NOMO-1 treated with dmso at 0.1 percent for 144 hours (cell line): Measurements from ENCODE around the gene PLA2G5.
A peak's percentile ranks its signal among the peaks of the same experiment; 100 is the strongest.

Source experiments
- DNase-seq: peaks from one replicate; lab custom pipeline; 2025; ENCODE audit not compliant: unreplicated experiment; lab: John Stamatoyannopoulos, UW

PLA2G5 gene

DNA sequence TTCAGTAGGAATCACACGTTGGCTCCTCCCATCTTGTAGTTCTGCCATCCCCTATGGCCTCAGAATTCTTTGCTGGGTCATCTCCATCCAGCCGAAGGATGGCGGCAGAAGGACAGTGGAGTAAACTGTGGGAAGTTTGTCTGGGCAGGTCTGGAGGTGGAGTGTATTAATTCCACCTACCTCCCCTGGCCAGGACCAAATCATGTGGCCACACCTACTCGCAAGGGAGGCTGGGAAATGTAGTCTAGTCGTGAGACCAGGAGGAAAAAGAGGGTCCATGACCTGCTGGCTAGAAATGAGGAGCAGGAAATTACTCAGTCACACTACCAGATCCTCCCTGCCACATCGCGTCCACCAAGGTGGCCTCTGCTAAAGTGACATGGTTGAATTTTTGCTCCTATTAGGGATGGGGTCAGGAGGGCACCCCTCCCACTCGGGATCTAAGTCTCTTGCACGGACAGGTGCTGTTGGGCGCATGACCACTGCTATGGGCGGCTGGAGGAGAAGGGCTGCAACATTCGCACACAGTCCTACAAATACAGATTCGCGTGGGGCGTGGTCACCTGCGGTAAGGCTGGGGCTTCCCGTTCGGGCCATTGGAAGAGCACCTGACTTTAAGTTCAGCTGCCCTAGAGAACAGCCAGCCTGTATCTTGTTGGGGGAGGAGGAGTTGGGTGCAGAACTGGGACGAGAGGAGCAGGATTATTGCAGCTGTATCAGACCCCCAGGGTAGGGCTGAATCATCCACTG lies 19.5 kb downstream of the PLA2G5 start:
- DNase-seq = no peak

DNA sequence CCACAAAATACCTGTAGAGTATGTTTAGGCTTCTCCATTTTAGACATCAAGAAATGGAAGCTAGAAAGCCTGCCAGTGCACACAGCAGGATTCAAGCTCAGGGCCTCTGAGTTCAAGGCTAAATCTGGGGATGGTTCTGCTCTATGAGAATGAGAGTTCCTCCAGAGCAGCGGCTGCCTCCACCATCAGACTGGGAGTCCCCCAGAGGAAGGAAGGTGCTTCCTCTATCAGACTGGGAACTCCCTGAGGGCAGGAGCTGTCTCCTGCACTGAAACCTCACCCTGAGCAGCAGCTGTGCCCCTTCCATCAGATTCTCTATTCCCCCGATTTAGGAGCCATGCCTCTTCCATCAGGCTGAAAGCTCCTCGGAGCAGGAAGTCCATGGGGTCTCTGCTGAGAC lies 20.1 kb downstream of the PLA2G5 start:
- no peak for DNase-seq

DNA sequence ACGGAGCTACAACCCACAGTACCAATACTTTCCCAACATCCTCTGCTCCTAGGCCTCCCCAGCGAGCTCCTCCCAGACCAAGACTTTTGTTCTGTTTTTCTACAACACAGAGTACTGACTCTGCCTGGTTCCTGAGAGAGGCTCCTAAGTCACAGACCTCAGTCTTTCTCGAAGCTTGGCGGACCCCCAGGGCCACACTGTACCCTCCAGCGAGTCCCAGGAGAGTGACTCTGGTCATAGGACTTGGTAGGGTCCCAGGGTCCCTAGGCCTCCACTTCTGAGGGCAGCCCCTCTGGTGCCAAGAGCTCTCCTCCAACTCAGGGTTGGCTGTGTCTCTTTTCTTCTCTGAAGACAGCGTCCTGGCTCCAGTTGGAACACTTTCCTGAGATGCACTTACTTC lies 20.6 kb downstream of the PLA2G5 start:
- DNase-seq = no peak

DNA sequence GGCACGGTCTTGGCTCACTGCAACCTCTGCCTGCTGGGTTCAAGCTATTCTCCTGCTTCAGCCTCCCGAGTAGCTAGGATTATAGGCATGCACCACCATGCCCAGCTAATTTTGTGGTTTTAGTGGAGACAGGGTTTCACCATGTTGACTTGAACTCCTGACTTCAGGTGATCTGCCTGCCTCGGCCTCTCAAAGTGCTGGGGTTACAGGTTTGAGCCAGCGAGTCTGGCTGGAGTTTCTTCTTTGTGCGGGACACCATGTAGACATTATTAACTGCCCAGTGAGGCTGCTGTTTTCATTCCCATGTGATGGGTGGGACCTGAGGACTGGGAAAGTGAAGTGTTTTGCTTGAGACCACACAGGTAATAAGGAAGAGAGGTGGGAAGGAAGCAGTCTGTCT lies 23.3 kb downstream of the PLA2G5 start:
- no peak for DNase-seq

DNA sequence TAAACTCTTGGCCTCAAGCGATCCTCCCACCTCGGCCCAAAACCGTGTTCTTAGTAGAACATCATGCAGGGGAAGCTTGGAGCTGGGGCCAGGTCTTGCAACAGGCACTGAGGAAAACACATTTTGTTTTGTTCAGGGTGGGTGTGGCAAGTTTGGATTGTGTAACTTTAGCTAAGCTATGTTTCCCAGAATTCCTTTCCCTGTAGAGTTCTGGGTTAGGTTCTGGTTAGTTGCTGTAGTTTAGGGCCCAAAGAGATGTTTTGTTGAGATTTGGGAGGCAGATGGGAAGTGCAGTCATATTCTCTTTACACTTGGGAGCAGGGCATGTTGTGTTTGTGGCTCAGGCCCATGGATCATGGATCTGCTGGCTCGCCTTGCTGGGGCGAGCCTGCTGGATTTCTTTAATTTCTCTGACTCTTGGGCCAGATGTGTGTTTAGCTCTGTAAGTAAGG lies 24.0 kb downstream of the PLA2G5 start:
- DNase-seq = no peak

DNA sequence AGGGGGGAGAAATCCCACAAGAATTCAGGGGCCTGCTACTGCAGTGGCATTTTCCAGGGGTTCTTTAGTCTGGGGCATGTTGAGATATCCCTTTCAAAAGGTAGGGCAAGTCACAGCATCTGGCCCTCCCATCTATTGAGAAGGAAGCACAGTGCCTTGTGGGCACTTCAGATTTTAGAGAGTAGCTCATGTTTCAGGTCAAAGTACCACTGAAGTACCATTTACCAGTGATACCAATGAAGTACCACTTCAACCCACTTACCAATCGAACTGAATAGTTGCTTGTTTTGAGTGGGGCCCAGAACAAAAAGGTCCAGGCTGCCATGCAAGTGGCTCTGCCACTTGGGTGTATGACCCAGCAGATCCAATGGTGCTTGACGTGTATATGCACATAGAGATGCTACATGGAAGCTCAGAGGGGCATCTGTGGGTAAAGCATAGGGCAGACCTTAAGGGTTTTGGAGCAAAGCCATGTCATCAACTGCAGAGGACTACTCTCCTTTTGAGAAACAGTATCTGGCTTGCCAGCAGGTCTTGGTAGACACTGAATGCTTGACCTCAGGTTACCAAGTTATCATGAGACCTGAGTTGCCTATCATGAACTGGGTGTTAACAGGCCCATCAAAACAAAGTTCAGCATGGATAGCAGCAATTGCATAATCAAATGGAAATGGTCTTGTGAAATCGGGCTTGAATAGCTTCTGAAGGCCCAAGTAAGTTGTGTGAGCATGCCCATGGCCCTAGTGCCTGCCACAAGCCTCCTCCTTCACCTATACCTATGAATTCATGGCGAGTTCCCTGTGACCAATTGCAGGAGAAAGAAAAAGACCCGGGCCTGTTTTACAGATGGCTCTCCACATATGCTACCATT lies 25.8 kb downstream of the PLA2G5 start:
- peak; percentile 16 for DNase-seq

DNA sequence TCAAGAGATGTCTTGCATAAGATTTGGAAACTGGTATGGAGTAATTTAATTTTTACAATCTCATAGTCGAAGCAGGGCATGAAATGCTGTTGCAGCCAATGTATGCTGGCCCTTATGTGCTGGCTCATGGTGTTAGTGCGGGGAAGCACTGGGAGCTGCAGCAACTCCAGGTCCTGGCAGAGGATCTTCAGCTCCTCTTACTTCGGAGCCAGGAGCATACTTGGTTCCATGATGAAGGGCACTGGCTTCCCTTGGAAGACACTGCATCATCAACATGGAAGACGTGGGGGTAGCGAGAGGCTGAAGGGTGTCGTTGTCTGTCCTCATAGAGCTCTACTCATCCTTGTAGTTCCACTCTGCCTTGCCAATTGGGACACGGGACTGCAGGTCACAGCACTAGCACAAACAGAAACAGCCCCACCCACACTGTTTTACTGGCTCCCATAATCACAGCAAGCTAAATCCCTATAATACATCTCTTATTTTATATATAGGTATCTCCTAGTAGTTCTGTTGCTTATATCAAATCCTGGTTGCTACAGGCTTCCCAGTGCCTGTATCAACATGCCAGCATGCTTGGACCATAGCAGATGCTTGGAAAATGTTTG lies 26.9 kb downstream of the PLA2G5 start:
- no peak for DNase-seq

DNA sequence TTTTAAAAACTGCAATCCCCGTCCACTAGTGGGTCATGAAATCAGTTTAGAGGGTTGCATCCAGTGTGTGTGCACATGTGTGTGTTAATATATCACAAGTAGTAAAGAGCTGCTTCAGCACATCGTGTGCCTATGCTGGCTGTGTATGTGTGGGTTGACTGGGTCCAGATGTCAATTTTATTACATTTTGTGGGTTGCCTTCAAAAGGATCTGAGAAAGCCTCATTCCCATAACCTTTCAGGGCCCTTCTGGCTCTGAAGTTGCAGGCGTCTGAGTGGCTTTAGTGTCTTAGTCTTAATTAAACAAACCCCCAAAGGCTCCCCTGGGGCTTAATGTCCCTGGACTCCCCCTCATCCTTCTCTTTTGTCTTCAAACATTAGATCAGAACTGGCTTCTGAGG lies 29.5 kb downstream of the PLA2G5 start:
- DNase-seq = no peak

DNA sequence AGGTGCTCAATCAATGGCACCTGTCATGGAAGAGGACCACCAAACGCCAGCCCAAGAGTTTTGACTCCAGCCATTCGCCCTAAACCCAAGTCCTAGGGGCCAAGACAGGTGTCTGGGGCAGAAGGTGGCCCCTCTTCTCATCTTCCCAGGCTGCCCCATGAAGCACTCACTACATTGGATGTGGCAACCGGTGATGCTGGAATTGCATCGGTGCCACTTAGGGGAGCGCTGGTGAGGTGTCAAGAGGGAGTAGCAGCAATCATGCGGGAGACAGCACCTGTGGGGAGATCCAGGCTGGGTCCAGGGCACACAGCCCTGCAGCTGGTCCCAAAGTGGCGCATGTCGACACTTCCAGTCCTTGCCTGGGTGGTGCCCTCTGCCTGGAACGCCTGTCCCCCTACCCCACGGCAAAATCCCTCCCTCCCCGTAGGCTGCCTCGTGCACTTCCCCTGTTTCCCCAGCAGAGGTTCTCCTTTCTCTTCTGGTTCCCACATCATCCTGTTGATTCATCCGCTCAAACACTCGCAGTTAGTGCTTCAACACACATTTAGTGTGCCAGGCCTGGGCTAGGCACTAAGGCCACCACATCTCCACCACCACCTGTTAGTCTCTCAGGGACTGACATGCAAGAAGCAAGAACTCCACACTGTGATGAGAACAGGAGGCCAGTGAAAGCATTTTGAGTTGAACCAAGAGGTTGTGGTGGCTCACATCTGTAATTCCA lies 30.8 kb downstream of the PLA2G5 start:
- peak; percentile 44 for DNase-seq

DNA sequence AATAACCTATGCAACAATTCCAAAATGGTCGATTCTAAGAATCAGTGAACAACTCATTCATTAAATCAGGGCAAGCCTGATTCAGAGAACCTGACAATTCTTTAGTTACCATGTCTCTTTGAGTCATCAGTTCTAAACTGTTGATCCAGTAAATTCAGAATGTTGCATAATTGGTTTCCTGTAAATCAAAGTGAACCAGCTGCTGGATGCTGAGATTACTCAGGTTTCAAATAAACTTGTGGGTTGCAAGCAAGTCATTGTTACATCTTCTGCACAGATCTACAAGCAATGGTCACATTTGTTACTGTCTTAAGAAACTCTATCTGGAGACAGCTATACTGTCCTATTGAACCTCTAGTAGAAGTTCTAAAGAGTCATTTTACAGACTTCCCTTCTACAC lies 32.9 kb downstream of the PLA2G5 start:
- DNase-seq = no peak

DNA sequence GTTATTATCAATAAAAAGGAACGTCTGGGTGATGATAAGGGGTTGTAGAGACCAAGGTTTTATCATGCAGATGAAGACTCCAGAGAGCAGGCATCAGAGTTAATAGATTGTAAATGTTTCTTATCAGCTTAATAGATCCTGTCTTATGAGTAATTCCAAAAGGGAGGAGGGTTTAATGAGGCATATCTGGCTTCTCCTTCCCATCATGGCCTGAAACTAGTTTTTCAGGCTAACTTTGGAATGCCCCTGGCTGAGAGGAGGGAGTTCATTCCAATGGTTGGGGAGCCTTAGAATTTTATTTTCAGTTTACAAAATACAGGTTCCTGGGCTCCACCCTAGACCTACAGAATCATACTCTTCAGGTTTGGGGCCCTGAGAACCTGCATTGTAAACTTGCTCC lies 35.9 kb downstream of the PLA2G5 start:
- no peak for DNase-seq

DNA sequence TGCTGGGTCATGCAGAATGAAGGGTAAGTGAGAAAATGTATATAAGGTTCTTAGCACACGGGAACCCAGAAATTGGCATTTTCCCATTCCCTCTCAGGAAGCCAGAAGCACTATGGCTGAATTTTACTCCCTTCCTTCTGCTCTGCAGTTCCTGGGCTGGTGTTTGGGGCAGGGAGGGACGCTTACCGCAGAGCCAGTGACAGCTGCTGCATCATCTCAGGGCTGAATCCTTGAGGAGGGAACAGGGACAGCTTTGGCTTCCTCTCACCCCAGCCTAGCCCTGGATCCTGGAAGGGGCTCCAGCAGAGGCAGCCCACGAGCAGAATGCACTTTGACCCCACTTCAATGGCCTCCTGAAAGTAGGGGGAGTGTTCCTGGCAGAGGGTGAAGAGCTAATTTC lies 37.4 kb downstream of the PLA2G5 start:
- DNase-seq = no peak

DNA sequence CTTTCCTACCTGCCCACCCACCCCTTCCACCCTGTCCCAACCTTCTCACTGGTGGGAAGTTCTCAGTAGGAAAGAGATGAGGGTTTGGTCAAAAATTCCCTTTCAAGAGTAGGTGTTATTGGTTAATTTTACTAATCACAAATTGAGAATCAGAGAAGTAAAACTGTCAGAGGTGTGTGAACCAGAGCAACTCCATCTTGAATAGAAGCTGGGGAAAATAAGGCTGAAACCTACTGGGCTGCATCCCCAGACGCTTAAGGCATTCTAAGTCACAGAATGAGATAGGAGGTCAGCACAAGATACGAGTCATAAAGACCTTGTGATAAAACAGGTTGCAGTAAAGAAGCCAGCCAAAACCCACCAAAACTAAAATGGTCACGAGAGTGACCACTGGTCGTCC lies 37.8 kb downstream of the PLA2G5 start:
- no peak for DNase-seq

DNA sequence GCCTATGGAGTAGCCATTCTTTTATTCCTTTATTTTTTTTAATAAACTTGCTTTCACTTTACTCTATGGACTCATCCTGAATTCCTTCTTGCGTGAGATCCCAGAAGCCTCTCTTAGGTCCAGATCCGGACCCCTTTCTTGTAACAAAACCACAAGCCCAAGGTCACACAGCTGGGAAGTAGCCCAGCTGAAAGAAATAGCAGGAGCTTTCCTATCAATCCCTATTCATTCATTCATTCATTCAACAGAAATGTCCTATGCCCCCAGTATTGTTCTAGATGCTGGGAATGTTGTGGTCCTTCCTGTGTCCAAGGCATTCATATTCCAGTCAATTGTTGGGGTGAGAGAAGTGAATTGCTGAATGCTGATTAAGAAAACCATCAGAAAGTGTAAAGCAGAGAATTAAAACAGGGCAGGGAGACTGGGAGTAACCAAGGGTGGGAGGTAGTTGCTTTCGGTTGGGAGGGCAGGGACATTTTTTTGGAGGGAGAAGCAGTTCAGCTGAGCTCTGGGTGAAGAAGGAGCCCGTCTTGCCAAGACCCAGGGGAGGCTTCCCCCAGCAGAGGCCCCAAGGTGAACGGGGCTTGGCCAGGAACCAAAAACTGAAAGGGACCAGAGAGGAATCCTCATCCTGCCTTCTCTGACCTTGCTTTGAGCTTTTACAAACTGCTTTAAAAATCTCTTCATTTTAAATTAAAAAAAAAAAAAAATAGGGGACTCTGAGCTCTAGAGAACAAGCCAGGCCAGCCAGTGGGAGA lies 38.6 kb downstream of the PLA2G5 start:
- no peak for DNase-seq

DNA sequence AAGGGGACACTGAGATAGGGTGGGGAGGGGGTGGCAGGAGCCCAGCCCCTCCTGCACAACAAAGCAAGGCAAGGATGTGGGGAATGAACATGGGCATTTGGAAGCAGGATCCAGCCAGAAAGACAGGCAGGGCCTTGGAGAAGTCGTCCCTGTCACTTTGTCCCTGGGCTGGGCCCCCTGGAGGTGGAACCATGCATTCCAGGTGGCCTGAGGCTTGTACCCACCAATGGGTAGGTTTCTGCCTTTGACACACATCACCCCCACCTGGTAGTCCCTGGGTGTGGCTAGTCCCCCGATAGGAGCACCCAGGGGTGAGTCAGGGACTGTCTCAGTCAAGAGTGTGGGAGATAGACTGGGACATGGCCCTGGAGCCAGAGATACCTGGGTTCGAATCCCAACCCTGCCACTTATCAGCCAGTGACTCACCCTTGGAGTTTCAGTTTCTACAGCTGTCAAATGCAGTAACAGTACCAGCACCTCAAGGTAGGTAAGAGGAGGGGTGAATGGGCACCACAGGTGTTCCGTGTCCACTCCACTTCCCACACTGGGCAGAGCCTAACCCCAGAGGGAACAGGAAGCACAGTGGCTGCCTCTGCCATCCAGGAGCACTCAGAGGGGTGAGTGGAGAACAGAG lies 39.3 kb downstream of the PLA2G5 start:
- no peak for DNase-seq

DNA sequence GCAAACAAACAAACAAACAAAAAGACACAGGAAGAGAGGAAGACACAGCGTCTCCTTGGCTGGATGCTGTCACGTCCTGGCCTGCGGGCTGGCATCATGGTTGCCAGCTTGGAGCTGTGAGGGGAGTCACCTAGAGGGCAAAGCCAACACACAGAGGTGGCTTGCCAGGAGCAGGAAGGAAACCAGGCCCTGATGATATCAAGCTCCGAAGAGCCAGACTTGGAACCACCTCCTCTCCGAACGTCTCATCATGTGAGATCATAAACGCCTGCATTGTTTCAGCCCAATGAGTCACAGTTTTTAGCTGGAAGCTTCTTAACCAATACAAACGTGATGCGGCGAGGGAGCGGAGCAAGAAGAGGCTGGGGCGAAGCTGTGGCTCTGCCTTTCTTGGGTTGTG lies 40.7 kb downstream of the PLA2G5 start:
- no peak for DNase-seq

DNA sequence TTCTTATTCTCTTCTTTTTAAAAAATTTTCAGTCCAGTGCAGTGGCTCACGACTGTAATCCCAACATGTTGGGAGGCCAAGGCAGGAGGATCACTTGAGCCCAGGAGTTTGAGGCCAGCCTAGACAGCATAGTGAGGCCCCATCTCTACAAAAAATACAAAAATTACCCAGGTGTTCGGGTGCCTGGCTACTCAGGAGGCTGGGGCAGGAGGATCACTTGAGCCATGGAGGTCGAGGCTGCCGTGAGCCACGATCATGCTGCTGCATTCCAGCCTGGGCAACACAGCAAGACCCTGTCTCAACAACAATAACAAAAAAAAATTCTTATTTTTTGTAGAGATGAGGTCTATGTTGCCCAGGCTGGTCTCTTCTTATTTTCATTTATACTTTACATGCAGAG lies 41.5 kb downstream of the PLA2G5 start:
- DNase-seq = no peak

DNA sequence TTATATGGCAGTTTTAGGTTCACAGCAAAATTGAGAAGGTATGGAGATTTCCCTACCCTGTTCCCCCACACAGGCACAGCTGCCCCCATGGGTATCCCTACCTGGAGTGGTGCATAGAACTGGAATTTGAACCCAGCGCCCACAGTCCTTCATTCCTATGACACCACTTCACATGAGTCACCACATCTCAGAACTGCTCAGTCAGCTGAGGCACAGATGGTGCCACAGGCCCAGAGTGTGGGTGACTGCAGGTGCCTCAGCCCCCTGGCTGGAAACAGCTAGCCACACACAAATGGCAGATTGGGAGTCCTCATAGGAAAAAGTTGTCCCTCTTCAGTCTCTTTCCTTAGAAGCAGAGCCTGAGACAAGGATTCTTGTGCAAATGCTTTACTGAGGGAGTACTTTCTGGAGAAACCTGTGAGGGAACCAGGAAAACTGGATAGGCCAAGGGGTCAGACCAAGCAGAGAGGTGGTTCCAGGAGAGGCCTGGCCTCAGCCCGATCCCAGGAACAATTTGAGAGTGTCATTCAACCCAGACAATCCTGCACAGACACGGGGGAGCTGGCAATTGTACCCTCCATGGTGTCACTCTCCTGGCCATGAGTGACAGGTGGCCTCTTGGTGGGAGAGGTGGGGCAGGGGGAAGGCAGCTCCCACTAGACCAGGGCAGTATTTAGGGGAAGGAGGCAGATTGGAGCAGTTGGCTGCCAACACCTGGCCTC lies 42.4 kb downstream of the PLA2G5 start:
- DNase-seq = no peak

DNA sequence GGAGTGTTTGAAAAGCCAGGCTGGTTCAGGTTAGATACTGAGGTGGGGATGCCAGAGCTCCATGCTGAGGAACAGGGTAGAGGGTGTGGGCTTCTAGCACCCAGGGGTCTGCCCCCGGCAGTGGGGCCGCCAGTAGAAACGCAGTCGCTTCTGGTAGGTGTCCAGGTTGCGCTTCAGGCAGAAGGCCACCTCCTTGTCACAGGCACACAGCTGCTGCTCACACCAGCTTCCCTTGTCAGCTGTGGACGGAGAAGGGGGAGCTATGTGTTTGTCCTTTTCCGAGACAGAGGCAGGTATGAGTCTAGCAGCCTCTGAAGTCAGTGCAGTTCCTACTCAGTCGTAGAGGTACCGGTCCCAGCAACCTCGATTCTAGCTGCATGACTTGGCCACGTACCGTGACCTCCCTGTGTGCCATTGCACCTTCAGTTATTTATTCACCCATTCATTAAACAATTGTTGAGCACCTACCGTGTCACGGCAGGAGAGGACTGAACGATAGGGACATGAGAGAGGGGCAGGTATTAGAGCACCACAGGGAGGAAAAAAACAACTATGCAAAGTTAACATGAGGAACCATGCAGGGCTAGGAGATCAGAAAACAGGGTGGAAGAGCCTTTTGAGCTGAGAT lies 44.1 kb downstream of the PLA2G5 start:
- no peak for DNase-seq
